K562 (cell line): ENCODE measurements around the gene LGALS7. TPM values are rescaled to one million over a fixed set of nuclear protein-coding genes. Genes with fewer than 3 reads are reported as not detected.

ENCODE experiments used
- CC2D1A ChIP-seq: fragments of 450-650 bp; IDR thresholded peaks from 2 replicates; pipeline ENCODE4 v1.6.1; 2017; ENCODE audit warnings: mild to moderate bottlenecking
- HNRNPUL1 ChIP-seq: fragments of 200-400 bp; formaldehyde crosslinking; IDR thresholded peaks from 2 replicates; pipeline ENCODE4 v1.6.1; 2017; ENCODE audit warnings: low read length
- NEUROD1 ChIP-seq: fragments of 150-350 bp; IDR thresholded peaks from 2 replicates; pipeline ENCODE4 v1.6.1; 2014; ENCODE audit warnings: borderline replicate concordance, low read length, low read depth; ENCODE audit not compliant: partially characterized antibody
- NR2C2 ChIP-seq, 2 experiments: fragments of 200-800 bp in 1 of 2; sonication (Bioruptor generic) in 1 of 2; sonication (generic) in 1 of 2; formaldehyde crosslinking in 1 of 2; IDR thresholded peaks; 2 replicates each; pipeline versions ENCODE4 v1.6.1 to v1.8.0; 2016 to 2022; ENCODE audit warnings: mild to moderate bottlenecking in 1 of 2, missing compliant biosample characterization in 1 of 2, missing genetic modification characterization in 1 of 2, missing genetic modification reagents in 1 of 2
- PKNOX1 ChIP-seq: fragments of 450-650 bp; IDR thresholded peaks from 2 replicates; pipeline ENCODE4 v1.6.1; 2016
- POLR2G ChIP-seq: fragments of 200-400 bp; formaldehyde crosslinking; IDR thresholded peaks from 2 replicates; pipeline ENCODE4 v1.6.1; 2017; ENCODE audit warnings: low read depth, mild to moderate bottlenecking, antibody characterized with exemption, low read length, moderate library complexity
- RBM34 ChIP-seq: fragments of 200-400 bp; formaldehyde crosslinking; IDR thresholded peaks from 2 replicates; pipeline ENCODE4 v1.6.1; 2018; ENCODE audit warnings: low read length, borderline replicate concordance; ENCODE audit not compliant: insufficient read depth
- TAL1 ChIP-seq: fragments of 450-650 bp; IDR thresholded peaks from 2 replicates; pipeline ENCODE4 v1.6.1; 2016; ENCODE audit warnings: mild to moderate bottlenecking
- THAP7 ChIP-seq: fragments of 250-450 bp; sonication (Bioruptor Pico); IDR thresholded peaks from 2 replicates; pipeline ENCODE4 v1.5.0; 2021
- THRAP3 ChIP-seq: fragments of 450-650 bp; IDR thresholded peaks from 2 replicates; pipeline ENCODE4 v1.6.1; 2016; ENCODE audit warnings: mild to moderate bottlenecking, inconsistent platforms, borderline replicate concordance
- ZBTB5 ChIP-seq: fragments of 450-650 bp; IDR thresholded peaks from 2 replicates; pipeline ENCODE4 v1.6.1; 2017; ENCODE audit warnings: antibody characterized with exemption
- ZC3H8 ChIP-seq: fragments of 450-650 bp; IDR thresholded peaks from 2 replicates; pipeline ENCODE4 v1.6.1; 2017
- ZNF24 ChIP-seq: fragments of 450-650 bp; IDR thresholded peaks from 2 replicates; pipeline ENCODE4 v1.6.1; 2016
- ZNF280B ChIP-seq: fragments of 250-450 bp; sonication (Bioruptor Pico); IDR thresholded peaks from 2 replicates; pipeline ENCODE4 v1.5.1; 2021; ENCODE audit warnings: mild to moderate bottlenecking
- polyA plus RNA-seq, 8 experiments: library from polyadenylated mRNA; depleted of rRNA in 4 of 8; stranded (reverse) in 5 of 8; unstranded in 3 of 8; fragments of >200 nt; fragmentation: Nextera tagmentation in 2 of 8; fragmentation: Illumina TruSeq in 1 of 8; extraction: Ambion mirVana in 2 of 8; extraction: Trizol in 1 of 8; gene quantifications; 2 replicates each; pipeline versions ENCODE4 v1.2.1 to v1.2.3, GENCODE V29; 2011 to 2014; ENCODE audit warnings: inconsistent platforms in 1 of 8, missing spikeins in 1 of 8
- total RNA-seq, 7 experiments: library from RNA; depleted of rRNA in 6 of 7; stranded (reverse); fragments of >200 nt in 6 of 7; fragmentation: Illumina TruSeq in 2 of 7; extraction: Trizol in 2 of 7; gene quantifications; 2 replicates each; pipeline versions ENCODE4 v1.2.1 to v1.2.3, GENCODE V29; 2011 to 2021; ENCODE audit warnings: low replicate concordance in 1 of 7
- TF ChIP-seq, protein P1 (sequence below): sonication (generic); formaldehyde crosslinking; IDR thresholded peaks from 2 replicates; pipeline ENCODE4 v1.8.0; 2023; ENCODE audit warnings: missing genetic modification reagents, mild to moderate bottlenecking, borderline replicate concordance
- TF ChIP-seq, protein P2 (sequence below): sonication (generic); formaldehyde crosslinking; IDR thresholded peaks from 2 replicates; pipeline ENCODE4 v1.8.0; 2022; ENCODE audit warnings: mild to moderate bottlenecking, missing genetic modification reagents, borderline replicate concordance

Gene LGALS7
- total and polyA plus RNA-seq, 9 of the 15 experiments (the other 6 are each of a cell fraction or from before 2014, with no cell fraction given) = not detected

DNA sequence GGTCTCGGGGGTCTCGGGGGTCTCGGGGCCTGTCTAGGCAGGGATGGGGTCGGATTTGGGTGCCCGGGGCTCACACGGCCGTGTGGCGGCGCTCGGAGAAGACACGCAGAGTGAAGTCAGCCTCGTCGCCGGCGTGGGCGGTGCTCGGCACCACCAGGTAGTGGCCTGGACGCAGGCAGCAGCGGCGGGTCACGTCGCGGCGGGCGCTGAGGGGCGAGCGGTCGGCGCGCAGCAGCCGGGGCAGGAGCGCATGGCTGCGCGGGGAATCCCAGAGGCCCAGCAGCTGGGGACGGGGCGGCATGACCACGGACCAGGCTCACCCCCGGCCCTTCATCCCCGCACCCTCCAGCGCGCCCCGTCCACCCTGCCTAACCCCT is 37.3 kb downstream of the LGALS7 start (continued):
- no peak for TF ChIP-seq ZBTB5
- no peak for TF ChIP-seq RBM34
- TF ChIP-seq TAL1 = no peak
- no peak for TF ChIP-seq ZNF24
- TF ChIP-seq HNRNPUL1 = no peak
- TF ChIP-seq, protein P1, sequence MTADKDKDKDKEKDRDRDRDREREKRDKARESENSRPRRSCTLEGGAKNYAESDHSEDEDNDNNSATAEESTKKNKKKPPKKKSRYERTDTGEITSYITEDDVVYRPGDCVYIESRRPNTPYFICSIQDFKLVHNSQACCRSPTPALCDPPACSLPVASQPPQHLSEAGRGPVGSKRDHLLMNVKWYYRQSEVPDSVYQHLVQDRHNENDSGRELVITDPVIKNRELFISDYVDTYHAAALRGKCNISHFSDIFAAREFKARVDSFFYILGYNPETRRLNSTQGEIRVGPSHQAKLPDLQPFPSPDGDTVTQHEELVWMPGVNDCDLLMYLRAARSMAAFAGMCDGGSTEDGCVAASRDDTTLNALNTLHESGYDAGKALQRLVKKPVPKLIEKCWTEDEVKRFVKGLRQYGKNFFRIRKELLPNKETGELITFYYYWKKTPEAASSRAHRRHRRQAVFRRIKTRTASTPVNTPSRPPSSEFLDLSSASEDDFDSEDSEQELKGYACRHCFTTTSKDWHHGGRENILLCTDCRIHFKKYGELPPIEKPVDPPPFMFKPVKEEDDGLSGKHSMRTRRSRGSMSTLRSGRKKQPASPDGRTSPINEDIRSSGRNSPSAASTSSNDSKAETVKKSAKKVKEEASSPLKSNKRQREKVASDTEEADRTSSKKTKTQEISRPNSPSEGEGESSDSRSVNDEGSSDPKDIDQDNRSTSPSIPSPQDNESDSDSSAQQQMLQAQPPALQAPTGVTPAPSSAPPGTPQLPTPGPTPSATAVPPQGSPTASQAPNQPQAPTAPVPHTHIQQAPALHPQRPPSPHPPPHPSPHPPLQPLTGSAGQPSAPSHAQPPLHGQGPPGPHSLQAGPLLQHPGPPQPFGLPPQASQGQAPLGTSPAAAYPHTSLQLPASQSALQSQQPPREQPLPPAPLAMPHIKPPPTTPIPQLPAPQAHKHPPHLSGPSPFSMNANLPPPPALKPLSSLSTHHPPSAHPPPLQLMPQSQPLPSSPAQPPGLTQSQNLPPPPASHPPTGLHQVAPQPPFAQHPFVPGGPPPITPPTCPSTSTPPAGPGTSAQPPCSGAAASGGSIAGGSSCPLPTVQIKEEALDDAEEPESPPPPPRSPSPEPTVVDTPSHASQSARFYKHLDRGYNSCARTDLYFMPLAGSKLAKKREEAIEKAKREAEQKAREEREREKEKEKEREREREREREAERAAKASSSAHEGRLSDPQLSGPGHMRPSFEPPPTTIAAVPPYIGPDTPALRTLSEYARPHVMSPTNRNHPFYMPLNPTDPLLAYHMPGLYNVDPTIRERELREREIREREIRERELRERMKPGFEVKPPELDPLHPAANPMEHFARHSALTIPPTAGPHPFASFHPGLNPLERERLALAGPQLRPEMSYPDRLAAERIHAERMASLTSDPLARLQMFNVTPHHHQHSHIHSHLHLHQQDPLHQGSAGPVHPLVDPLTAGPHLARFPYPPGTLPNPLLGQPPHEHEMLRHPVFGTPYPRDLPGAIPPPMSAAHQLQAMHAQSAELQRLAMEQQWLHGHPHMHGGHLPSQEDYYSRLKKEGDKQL (CRISPR knock-in tag) = no peak
- no peak for TF ChIP-seq THRAP3
- TF ChIP-seq POLR2G = peak; percentile 79
- no peak for TF ChIP-seq ZNF280B (CRISPR knock-in tag)
- TF ChIP-seq CC2D1A = no peak
- no peak for TF ChIP-seq ZC3H8
- TF ChIP-seq THAP7 (CRISPR knock-in tag) = no peak
- TF ChIP-seq, protein P2, sequence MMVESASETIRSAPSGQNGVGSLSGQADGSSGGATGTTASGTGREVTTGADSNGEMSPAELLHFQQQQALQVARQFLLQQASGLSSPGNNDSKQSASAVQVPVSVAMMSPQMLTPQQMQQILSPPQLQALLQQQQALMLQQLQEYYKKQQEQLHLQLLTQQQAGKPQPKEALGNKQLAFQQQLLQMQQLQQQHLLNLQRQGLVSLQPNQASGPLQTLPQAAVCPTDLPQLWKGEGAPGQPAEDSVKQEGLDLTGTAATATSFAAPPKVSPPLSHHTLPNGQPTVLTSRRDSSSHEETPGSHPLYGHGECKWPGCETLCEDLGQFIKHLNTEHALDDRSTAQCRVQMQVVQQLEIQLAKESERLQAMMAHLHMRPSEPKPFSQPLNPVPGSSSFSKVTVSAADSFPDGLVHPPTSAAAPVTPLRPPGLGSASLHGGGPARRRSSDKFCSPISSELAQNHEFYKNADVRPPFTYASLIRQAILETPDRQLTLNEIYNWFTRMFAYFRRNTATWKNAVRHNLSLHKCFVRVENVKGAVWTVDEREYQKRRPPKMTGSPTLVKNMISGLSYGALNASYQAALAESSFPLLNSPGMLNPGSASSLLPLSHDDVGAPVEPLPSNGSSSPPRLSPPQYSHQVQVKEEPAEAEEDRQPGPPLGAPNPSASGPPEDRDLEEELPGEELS (CRISPR knock-in tag) = no peak
- no peak for TF ChIP-seq NR2C2 (CRISPR knock-in tag; IDR thresholded peaks at IDR 0.05)
- TF ChIP-seq NR2C2 (tag; IDR thresholded peaks at IDR 0.05) = peak; percentile 45; the same call in 1 of the 2 replicates
- no peak for TF ChIP-seq NEUROD1
- TF ChIP-seq PKNOX1 = no peak
